Activated CD4-positive, alpha-beta T cell treated with anti-CD3 and anti-CD28 coated beads for 36 hours (primary cell): Measurements from ENCODE around the gene ACTL6A. TPM values are rescaled to one million over a fixed set of nuclear protein-coding genes. Genes with fewer than 3 reads are reported as not detected.

Experiments
- ATAC-seq: fragments of 200-7000 bp; cut with Tn5 transposase; one replicate; pipeline ENCODE4 v1.10.0; 2021; ENCODE audit warnings: mild to moderate bottlenecking, moderate library complexity
- CTCF ChIA-PET: fragments of 350-600 bp; sonication (Branson Sonifier 250); formaldehyde crosslinking; loops from one replicate; lab custom pipeline; 2021; ENCODE audit warnings: antibody characterized with exemption; lab: Charles Lee
- POLR2A ChIA-PET: fragments of 350-600 bp; sonication (Branson Sonifier 250); formaldehyde crosslinking; loops from one replicate; lab custom pipeline; 2021; ENCODE audit warnings: antibody characterized with exemption, inconsistent platforms; lab: Charles Lee
- DNase-seq: peaks from one replicate; pipeline ENCODE4 v3.0.0-alpha.2; 2020
- H3K27ac Mint-ChIP-seq: one replicate; pipeline ENCODE4 v1.8.0; 2021; ENCODE audit warnings: mixed read lengths
- H3K27me3 Mint-ChIP-seq: one replicate; pipeline ENCODE4 v1.8.0; 2021; ENCODE audit warnings: mixed read lengths
- H3K36me3 Mint-ChIP-seq: one replicate; pipeline ENCODE4 v1.8.0; 2021; ENCODE audit warnings: low read depth, mixed read lengths
- H3K4me1 Mint-ChIP-seq: one replicate; pipeline ENCODE4 v1.8.0; 2021; ENCODE audit warnings: mixed read lengths
- H3K4me3 Mint-ChIP-seq: one replicate; pipeline ENCODE4 v1.8.0; 2021; ENCODE audit warnings: mild to moderate bottlenecking, moderate library complexity, mixed read lengths
- H3K9me3 Mint-ChIP-seq: one replicate; pipeline ENCODE4 v1.8.0; 2021; ENCODE audit warnings: low read depth, mixed read lengths
- intact Hi-C, 2 experiments: fragments of 100-400 bp; cut with DNase I in 1 of 2; cut with micrococcal nuclease in 1 of 2; formaldehyde crosslinking; loops; one replicate each; pipeline versions ENCODE4 v1.14.2 to v1.15.1; 2022 to 2024; cut with DNase I, micrococcal nuclease
- total RNA-seq, 2 experiments: library from RNA; stranded (reverse); gene quantifications; one replicate each; pipeline ENCODE4 v1.2.3, GENCODE V29; 2021

Gene ACTL6A
- total RNA-seq, 2 experiments from 2014 or later, result 85.3 to 113 TPM

DNA sequence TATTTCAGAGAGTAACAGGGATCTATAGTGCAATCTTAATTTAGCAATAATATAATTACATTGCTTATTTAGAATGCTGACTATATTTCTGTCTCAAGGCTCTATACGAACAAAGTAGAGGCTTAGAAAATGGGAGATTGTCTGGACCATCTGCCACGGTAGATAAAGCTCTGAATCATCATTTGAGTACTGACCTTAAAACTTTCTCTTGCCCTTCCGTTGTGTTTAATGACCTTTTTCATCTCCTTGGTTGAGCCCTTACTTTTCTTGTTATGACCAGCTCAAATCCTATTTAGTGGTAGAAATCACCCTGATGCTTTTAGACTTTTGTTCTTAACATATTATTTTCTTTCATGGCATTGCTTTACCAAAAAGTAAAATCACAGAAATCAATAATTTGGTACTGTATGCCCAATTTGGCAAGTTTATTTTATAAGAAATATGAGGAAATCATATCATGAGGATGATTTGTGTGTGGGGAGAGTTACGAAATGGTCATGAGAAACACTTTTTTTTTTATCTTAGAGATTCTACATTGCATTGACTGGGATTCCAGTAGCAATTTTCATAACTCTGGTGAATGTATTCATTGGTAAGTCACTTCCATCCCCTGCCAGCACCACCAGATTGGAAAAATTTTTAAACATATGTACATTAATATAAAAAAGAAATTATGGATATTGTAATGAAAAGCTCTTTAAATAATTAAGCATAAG lies 52.9 kb downstream of the ACTL6A start:
- Mint-ChIP-seq H3K4me3 (no peak overlapping the region), H3K27ac (no peak overlapping the region), H3K4me1 (peaks cover 5% of the 10 kb centered on the region), H3K36me3 (peaks cover 29% of the 10 kb centered on the region), H3K27me3 (no peaks in the 10 kb centered on the region), H3K9me3 (no peaks in the 10 kb centered on the region)
- no peak for ATAC-seq
- intact Hi-C loops, result no loop called here
- CTCF ChIA-PET, result interaction anchor here (1.1 to 1.3 kb wide), 2 partner anchors 11 to 34 kb away, joined by 3 to 4 read pairs; partner anchors contain the start of genes MRPL47 and NDUFB5
- no peak for DNase-seq
- POLR2A ChIA-PET, result no interaction called here

DNA sequence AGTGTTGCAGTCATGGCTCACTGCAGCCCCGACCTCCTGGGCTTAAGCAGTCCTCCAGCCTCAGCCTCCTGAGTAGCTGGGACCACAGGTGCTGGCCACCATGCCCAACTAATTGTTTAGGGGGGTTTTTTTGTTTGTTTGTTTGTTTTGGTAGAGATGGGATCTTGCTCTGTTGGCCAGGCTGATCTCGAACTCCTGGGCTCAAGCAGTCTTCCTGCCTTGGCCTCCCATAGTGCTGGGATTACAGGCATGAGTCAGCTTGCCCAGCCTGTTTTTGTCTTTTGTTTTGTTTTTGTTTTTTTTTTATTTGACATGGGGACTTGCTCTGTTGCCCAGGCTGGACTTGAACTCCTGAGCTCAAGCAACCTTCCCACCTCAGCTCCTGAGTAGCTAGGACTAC lies 59.3 kb downstream of the ACTL6A start:
- POLR2A ChIA-PET, result interaction anchor here (0.6 kb wide), 1 partner anchor 67 kb away, joined by 7 read pairs; no protein-coding TSS in a partner anchor
- no peaks in the 10 kb centered on the region for H3K9me3 Mint-ChIP-seq
- ATAC-seq (no peak), DNase-seq (no peak)
- H3K4me3 Mint-ChIP-seq, result no peak overlapping the region
- H3K4me1 Mint-ChIP-seq, result no peaks in the 10 kb centered on the region
- H3K27me3 Mint-ChIP-seq, result no peaks in the 10 kb centered on the region
- peaks cover 50% of the 10 kb centered on the region for H3K36me3 Mint-ChIP-seq
- CTCF ChIA-PET, result no interaction called here
- intact Hi-C loops, result no loop called here
- no peak overlapping the region for H3K27ac Mint-ChIP-seq

DNA sequence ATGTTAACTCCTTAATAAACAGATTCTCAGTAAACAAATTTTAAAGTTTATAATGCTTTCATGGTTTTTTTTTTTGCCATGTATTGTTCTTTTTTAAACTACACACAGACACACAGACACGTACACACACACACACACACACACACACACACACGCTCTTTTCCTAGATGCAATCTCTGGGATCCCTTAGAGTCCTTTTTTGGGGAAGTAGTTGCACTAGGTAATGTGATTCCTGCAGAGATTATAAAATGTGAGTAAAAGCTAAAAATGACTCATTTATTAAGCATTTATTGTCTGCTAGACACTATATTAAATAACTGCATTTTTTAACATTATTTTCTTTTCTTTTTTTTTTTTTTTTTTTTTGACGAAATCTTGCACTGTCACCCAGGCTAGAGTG lies 61.7 kb downstream of the ACTL6A start:
- ATAC-seq (no peak), DNase-seq (no peak)
- no peak overlapping the region for H3K4me3 Mint-ChIP-seq
- no peaks in the 10 kb centered on the region for H3K9me3 Mint-ChIP-seq
- peaks cover 36% of the 10 kb centered on the region for H3K36me3 Mint-ChIP-seq
- no peaks in the 10 kb centered on the region for H3K4me1 Mint-ChIP-seq
- no peaks in the 10 kb centered on the region for H3K27me3 Mint-ChIP-seq
- ChIA-PET CTCF (no interaction called here), POLR2A (no interaction called here)
- no peak overlapping the region for H3K27ac Mint-ChIP-seq
- intact Hi-C loops, result no loop called here

DNA sequence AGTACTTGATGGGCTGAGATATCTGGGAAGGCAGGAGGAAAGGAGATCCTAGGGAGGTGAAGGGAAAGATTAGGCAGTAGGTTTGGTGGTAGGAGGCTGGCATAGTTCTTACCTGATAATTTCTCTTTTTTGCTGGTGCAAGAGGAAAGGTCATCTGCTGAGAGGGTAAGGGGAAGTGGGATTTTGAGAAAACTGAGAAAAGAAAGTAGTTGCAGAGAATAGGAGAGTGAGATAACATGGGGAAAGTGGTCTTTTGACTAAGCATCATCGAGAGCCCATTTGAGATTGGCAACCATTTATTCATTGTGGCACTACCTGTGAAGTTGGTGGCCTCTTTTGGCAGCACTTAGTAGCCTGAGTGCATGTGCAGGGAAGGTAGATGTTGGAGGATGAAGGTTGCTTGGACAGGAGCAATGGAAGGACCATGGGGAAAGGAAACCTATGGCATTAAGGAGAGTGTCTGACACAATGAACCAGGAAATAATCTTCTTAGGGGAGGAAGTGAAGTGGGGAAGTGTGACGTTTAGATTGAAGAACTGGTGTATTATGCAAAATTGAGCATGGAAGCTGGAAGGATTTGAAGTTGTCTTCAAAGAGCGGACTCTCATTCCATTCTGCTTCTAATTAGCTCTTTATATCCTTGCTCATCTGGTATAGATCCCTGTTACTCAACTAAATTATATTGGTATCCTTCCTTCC lies 68.2 kb downstream of the ACTL6A start:
- H3K27me3 Mint-ChIP-seq, result no peaks in the 10 kb centered on the region
- no peak overlapping the region for H3K4me3 Mint-ChIP-seq
- intact Hi-C loops, result no loop called here
- DNase-seq, result no peak
- ChIA-PET POLR2A (no interaction called here), CTCF (no interaction called here)
- no peak for ATAC-seq
- H3K9me3 Mint-ChIP-seq, result no peaks in the 10 kb centered on the region
- H3K27ac Mint-ChIP-seq, result no peak overlapping the region
- H3K36me3 Mint-ChIP-seq, result peaks cover under 1% of the 10 kb centered on the region
- H3K4me1 Mint-ChIP-seq, result no peaks in the 10 kb centered on the region

Other genes with a start within 250 kb of the ACTL6A start
- gene ZNF639, start 239.9 kb upstream of the ACTL6A start, total RNA-seq, result 10 to 100 TPM; 31.0 to 39.6 TPM
- 10 to 100 TPM; 24.4 to 30.4 TPM for gene MFN1, start 215.2 kb upstream of the ACTL6A start, total RNA-seq
- gene GNB4, start 111.5 kb upstream of the ACTL6A start, total RNA-seq, result under 1 TPM; 0.75 to 0.88 TPM
- gene MRPL47, start 41.7 kb downstream of the ACTL6A start, total RNA-seq, result 10 to 100 TPM; 49.8 to 56.4 TPM
- 100 to 1,000 TPM; 105 to 110 TPM for gene NDUFB5, start 41.9 kb downstream of the ACTL6A start, total RNA-seq
- 10 to 100 TPM; 11.2 to 11.6 TPM for gene USP13, start 90.1 kb downstream of the ACTL6A start, total RNA-seq